Neural cell (in vitro differentiated cells): Measurements from ENCODE around the gene ACP4.

ENCODE experiments used
- CTCF ChIP-seq: fragments of 450-650 bp; IDR thresholded peaks from 2 replicates; pipeline ENCODE4 v1.5.1; 2014; ENCODE audit warnings: antibody characterized with exemption, mild to moderate bottlenecking, moderate library complexity; ENCODE audit not compliant: poor library complexity, severe bottlenecking
- EP300 ChIP-seq: fragments of 450-650 bp; conservative IDR thresholded peaks from 2 replicates; pipeline ENCODE4 v1.6.1; 2014; ENCODE audit warnings: antibody characterized with exemption, mild to moderate bottlenecking, moderate library complexity; ENCODE audit not compliant: poor library complexity, severe bottlenecking
- EZH2 ChIP-seq: fragments of 200-600, 300-800 bp; shearing (Covaris generic), sonication (generic); IDR thresholded peaks from 2 replicates; pipeline ENCODE4 v1.6.1; 2014; ENCODE audit warnings: antibody characterized with exemption, low read length, borderline replicate concordance, mild to moderate bottlenecking; ENCODE audit not compliant: insufficient read depth, poor library complexity, severe bottlenecking
- POLR2AphosphoS5 ChIP-seq: IDR thresholded peaks from 2 replicates; pipeline ENCODE4 v1.6.1; 2012
- RAD21 ChIP-seq: fragments of 450-650 bp; conservative IDR thresholded peaks from 2 replicates; pipeline ENCODE4 v1.6.1; 2014; ENCODE audit warnings: antibody characterized with exemption, mild to moderate bottlenecking, moderate library complexity
- SMC3 ChIP-seq: fragments of 450-650 bp; conservative IDR thresholded peaks from 2 replicates; pipeline ENCODE4 v1.6.1; 2014; ENCODE audit warnings: antibody characterized with exemption, mild to moderate bottlenecking, moderate library complexity; ENCODE audit not compliant: poor library complexity

GRCh38 chr19:50843205-50843604 is 53.0 kb downstream of the ACP4 start:
- TF ChIP-seq CTCF (no peak), RAD21 (no peak), EZH2 (no peak), POLR2AphosphoS5 (no peak), SMC3 (no peak), EP300 (no peak)
